K562 treated with DMSO at 1 percent for 24 hours (cell line): Measurements from ENCODE around the gene TRAF5. TPM values are rescaled to one million over a fixed set of nuclear protein-coding genes. Genes with fewer than 3 reads are reported as not detected.

ENCODE experiments used
- total RNA-seq: library from RNA; unstranded; fragments of 300-600 nt; gene quantifications from 2 replicates; pipeline ENCODE4 v1.2.3, GENCODE V29; 2022; ENCODE audit warnings: low read depth; ENCODE audit not compliant: insufficient read depth

TRAF5 gene, protein sequence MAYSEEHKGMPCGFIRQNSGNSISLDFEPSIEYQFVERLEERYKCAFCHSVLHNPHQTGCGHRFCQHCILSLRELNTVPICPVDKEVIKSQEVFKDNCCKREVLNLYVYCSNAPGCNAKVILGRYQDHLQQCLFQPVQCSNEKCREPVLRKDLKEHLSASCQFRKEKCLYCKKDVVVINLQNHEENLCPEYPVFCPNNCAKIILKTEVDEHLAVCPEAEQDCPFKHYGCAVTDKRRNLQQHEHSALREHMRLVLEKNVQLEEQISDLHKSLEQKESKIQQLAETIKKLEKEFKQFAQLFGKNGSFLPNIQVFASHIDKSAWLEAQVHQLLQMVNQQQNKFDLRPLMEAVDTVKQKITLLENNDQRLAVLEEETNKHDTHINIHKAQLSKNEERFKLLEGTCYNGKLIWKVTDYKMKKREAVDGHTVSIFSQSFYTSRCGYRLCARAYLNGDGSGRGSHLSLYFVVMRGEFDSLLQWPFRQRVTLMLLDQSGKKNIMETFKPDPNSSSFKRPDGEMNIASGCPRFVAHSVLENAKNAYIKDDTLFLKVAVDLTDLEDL
- total RNA-seq, result 3.9 and 6.0 TPM in 2 replicates

GRCh38 chr1:211326528-211327345 lies at the start of gene TRAF5:
TRAF5 (plus strand) TSS chr1:211326833; CDS start chr1:211353240, 26,407 bp downstream.

Other genes starting within 250 kb of the TRAF5 start
- gene KCNH1, start 192.7 kb upstream of the TRAF5 start, total RNA-seq, result not detected in 2 replicates
- gene RCOR3, start 67.5 kb upstream of the TRAF5 start, total RNA-seq, result 21.0 and 22.5 TPM in 2 replicates
- not detected in 2 replicates for gene RD3, start 165.3 kb downstream of the TRAF5 start, total RNA-seq